Mucosa of descending colon (tissue), 3 donors: ENCODE data around the gene DHX16. TPM values are rescaled to one million over a fixed set of nuclear protein-coding genes. Genes with fewer than 3 reads are reported as not detected.

Experiments used
- ATAC-seq: fragments of 200-7000 bp; cut with Tn5 transposase; one replicate; pipeline ENCODE4 v1.9.1; 2020; ENCODE audit warnings: mild to moderate bottlenecking, moderate library complexity
- DNase-seq, 3 donors: peaks; one replicate each; pipeline ENCODE4 v3.0.0-alpha.2; 2020
- H3K36me3 ChIP-seq: fragments of 200-600 bp; one replicate; pipeline ENCODE4 v1.8.0; 2021; ENCODE audit warnings: low read depth, mild to moderate bottlenecking
- H3K4me1 ChIP-seq: fragments of 200-600 bp; one replicate; pipeline ENCODE4 v1.8.0; 2021; ENCODE audit warnings: low read depth, mild to moderate bottlenecking
- H3K4me3 ChIP-seq: fragments of 200-600 bp; one replicate; pipeline ENCODE4 v1.8.0; 2021; ENCODE audit warnings: mild to moderate bottlenecking
- H3K9me3 ChIP-seq: fragments of 200-600 bp; one replicate; pipeline ENCODE4 v1.8.0; 2021; ENCODE audit warnings: mild to moderate bottlenecking
- CTCF ChIP-seq: fragments of 200-600 bp; IDR thresholded peaks from one replicate; pipeline ENCODE4 v1.8.0; 2022; ENCODE audit warnings: antibody characterized with exemption, mild to moderate bottlenecking
- intact Hi-C, 2 donors: fragments of 100-400 bp; cut with DNase I in 1 of 2; cut with micrococcal nuclease in 1 of 2; formaldehyde crosslinking; loops; one replicate each; pipeline versions ENCODE4 v1.11.0 to v1.11.1; 2022; cut with DNase I, micrococcal nuclease
- total RNA-seq, 3 donors: library from RNA; stranded (reverse); fragmentation: NEBNext Ultra II Directional in 2 of 3; extraction: Animal tissue kit (Norgen Biotek cat#: 25700) in 2 of 3; gene quantifications; one replicate each; pipeline versions ENCODE4 v1.2.1 to v1.2.4, GENCODE V29; 2021 to 2023
- donor health status: DM: no; HTN: no; CAD: no; lungs with moderate emphysema.
- donor health status: DM: no; HTN: no; CAD: no.
- donor health status: DM: no; HTN: yes; CAD: no.

The DHX16 gene
- total RNA-seq, 3 donors from 2014 or later = 31.0 to 36.2 (median 36.0) TPM

GRCh38 chr6:30619561-30619960, 53.2 kb downstream of the DHX16 start:
- DNase-seq = no peak
- no peaks in the 10 kb centered on the region for H3K9me3 ChIP-seq
- no peak for TF ChIP-seq CTCF
- peaks cover 8% of the 10 kb centered on the region for H3K4me1 ChIP-seq
- intact Hi-C loops = no loop called here
- no peak for ATAC-seq
- H3K36me3 ChIP-seq = peaks cover 12% of the 10 kb centered on the region
- H3K4me3 ChIP-seq = no peak overlapping the region

- DNase-seq = peak in 2 of 3 donors; percentile 50 to 62
- H3K9me3 ChIP-seq = no peaks in the 10 kb centered on the region
- H3K36me3 ChIP-seq = peaks cover 8% of the 10 kb centered on the region
- TF ChIP-seq CTCF = no peak
- peak; percentile 25 for ATAC-seq
- peaks cover 20% of the 10 kb centered on the region for H3K4me1 ChIP-seq
- intact Hi-C loops = no loop called here
- peak overlapping the region; percentile 12 for H3K4me3 ChIP-seq
Observed at GRCh38 chr6:30618270-30618797, 54.5 kb downstream of the DHX16 start.

GRCh38 chr6:30617565-30618269, 55.1 kb downstream of the DHX16 start, which contains the start of gene MRPS18B:
TSS of gene MRPS18B (plus strand) at chr6:30617840. CDS start at chr6:30617866, 26 bp downstream.
- TF ChIP-seq CTCF = no peak
- peak within 1 kb of the TSS; percentile 73 for H3K4me3 ChIP-seq
- peaks cover 22% of the 10 kb centered on the region for H3K4me1 ChIP-seq
- intact Hi-C loops = no loop called here
- peak; percentile 85 for ATAC-seq
- peaks cover 8% of the 10 kb centered on the region for H3K36me3 ChIP-seq
- no peaks in the 10 kb centered on the region for H3K9me3 ChIP-seq
- DNase-seq = peak; percentile 95 to 99 (median 97)

GRCh38 chr6:30616811-30617564, 55.8 kb downstream of the DHX16 start, which contains the start of gene PPP1R10:
TSS of gene PPP1R10 (minus strand) at chr6:30617243. CDS start at chr6:30609944, 7,299 bp downstream.
- Histone ChIP-seq H3K4me3 (peak within 1 kb of the TSS; percentile 73), H3K36me3 (peaks cover 6% of the 10 kb centered on the region), H3K9me3 (no peaks in the 10 kb centered on the region), H3K4me1 (peaks cover 30% of the 10 kb centered on the region)
- DNase-seq = peak; percentile 97 to 99 (median 99)
- no peak for TF ChIP-seq CTCF
- intact Hi-C loops = no loop called here
- ATAC-seq = peak; percentile 90

- Histone ChIP-seq H3K4me3 (peak overlapping the region; percentile 73), H3K9me3 (no peaks in the 10 kb centered on the region), H3K4me1 (peaks cover 34% of the 10 kb centered on the region), H3K36me3 (no peaks in the 10 kb centered on the region)
- no peak for ATAC-seq
- intact Hi-C loops = no loop called here
- no peak for TF ChIP-seq CTCF
- peak in 1 of 3 donors; percentile 45 for DNase-seq
Observed at GRCh38 chr6:30615958-30616810, 56.6 kb downstream of the DHX16 start.
